Fibroblast of pulmonary artery (primary cell): ENCODE measurements around the gene RALGPS1.

Experiments
- DNase-seq: peaks from one replicate; pipeline ENCODE4 v3.0.0-alpha.2; 2010; ENCODE audit warnings: low read depth
- H3K4me3 ChIP-seq: replicated peaks from 2 replicates; pipeline ENCODE4 v1.5.1; 2011; ENCODE audit warnings: low read depth, mild to moderate bottlenecking, control low read depth, low read length, moderate library complexity
- TF ChIP-seq, protein P1 (sequence below): IDR thresholded peaks from 2 replicates; pipeline ENCODE4 v1.5.1; 2011; ENCODE audit warnings: mild to moderate bottlenecking, control low read depth, low read length, inconsistent platforms; ENCODE audit errors: missing control alignments

Gene RALGPS1

DNA sequence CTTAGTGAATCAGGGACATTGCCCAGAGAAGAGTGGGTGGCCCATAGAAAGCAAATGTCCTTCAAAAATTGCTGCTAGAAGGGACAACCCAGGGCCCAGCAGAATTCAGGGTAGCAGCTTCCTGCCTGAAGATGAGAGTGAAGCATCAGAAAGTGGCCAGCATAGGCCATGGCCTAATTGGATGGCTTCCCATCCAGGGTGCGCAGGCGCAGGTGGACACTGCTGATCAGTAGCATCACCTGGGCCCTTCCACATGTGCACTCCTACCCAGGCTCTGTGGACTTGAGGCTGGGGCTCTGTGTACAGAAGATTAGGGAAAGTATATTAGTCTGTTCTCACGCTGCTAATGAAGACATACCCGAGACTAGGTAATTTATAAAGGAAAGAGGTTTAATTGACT lies 291.4 kb downstream of the RALGPS1 start:
- TF ChIP-seq, protein P1, sequence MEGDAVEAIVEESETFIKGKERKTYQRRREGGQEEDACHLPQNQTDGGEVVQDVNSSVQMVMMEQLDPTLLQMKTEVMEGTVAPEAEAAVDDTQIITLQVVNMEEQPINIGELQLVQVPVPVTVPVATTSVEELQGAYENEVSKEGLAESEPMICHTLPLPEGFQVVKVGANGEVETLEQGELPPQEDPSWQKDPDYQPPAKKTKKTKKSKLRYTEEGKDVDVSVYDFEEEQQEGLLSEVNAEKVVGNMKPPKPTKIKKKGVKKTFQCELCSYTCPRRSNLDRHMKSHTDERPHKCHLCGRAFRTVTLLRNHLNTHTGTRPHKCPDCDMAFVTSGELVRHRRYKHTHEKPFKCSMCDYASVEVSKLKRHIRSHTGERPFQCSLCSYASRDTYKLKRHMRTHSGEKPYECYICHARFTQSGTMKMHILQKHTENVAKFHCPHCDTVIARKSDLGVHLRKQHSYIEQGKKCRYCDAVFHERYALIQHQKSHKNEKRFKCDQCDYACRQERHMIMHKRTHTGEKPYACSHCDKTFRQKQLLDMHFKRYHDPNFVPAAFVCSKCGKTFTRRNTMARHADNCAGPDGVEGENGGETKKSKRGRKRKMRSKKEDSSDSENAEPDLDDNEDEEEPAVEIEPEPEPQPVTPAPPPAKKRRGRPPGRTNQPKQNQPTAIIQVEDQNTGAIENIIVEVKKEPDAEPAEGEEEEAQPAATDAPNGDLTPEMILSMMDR, result no peak
- DNase-seq, result no peak

GRCh38 chr9:127206666-127207065 lies 292.1 kb downstream of the RALGPS1 start:
- no peak overlapping the region for H3K4me3 ChIP-seq
- TF ChIP-seq, protein P1, result no peak
- no peak for DNase-seq

More for the DNA sequence above, 291.4 kb downstream of the RALGPS1 start:
- no peak overlapping the region for H3K4me3 ChIP-seq

- DNase-seq, result no peak
- TF ChIP-seq, protein P1, result no peak
- no peak overlapping the region for H3K4me3 ChIP-seq
Observed at GRCh38 chr9:127207734-127208410, 293.3 kb downstream of the RALGPS1 start.

DNA sequence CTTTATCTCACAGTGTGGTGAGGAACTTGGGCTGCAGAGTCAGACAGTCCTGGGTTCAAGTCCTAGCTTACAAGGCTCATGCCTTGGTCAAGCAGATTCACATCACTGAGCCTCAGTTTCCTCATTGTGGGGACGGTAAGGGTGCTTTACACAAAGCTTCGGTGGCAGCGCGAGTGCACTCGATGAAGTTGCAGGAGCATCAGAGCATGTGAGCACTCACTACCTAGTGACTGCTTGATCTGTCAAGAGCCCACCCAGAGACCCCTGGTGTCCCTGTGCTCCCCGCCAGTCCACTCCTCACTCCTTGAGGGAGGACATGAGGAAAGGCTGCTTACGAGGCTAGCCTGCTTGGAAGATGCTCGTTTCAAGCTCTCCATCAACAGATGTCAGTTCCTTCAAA lies 293.8 kb downstream of the RALGPS1 start:
- DNase-seq, result no peak
- TF ChIP-seq, protein P1, result no peak
- H3K4me3 ChIP-seq, result no peak overlapping the region

GRCh38 chr9:127209220-127209619 lies 294.6 kb downstream of the RALGPS1 start:
- no peak for DNase-seq
- TF ChIP-seq, protein P1, result no peak
- H3K4me3 ChIP-seq, result no peak overlapping the region

DNA sequence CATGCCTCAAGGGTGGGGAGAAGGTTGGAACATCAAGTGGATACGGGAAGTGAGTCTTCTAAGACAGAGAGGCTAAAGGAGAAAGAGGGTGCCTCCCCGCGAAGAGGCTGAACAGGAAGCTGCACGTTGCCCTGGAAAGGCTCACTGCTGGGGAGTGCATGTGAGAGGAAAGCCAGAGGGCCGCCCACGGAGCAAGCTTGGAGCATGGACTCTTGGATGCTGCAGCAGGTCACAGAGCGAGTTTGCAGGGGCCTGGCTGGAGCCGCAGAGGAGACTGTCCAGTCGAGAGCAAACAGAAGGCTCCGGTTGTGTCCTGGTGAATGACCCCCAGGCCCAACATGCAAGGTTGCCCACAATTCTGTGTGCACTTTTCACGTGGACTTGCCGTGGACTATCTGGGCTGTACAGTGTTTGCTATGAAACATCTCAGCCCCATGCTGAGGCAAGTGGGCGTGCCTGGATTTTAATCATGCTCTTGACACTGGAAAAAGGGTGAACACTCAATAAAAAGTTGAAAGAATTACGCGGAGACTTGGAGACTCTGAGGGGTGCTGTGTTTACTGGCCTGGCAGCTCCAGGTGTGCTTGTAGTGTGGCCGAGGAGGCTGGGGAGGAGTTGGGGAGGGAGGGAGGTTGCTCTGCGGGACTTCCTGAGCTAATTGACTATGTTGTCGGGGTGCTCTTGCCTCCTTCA lies 295.5 kb downstream of the RALGPS1 start:
- DNase-seq, result no peak
- TF ChIP-seq, protein P1, result no peak

More for the DNA sequence above, 295.5 kb downstream of the RALGPS1 start:
- H3K4me3 ChIP-seq, result no peak overlapping the region
